Kidney (tissue), 14 donors: Measurements from ENCODE around the gene GREB1. TPM values are rescaled to one million over a fixed set of nuclear protein-coding genes. Genes with fewer than 3 reads are reported as not detected.

Experiments used
- DNase-seq, 5 donors: peaks; one replicate each; pipeline ENCODE4 v3.0.0-alpha.2; 2013 to 2020
- FAIRE-seq: peaks from 2 replicates; lab custom pipeline; 2012; peaks lifted over from hg19 to GRCh38; lab: Jason Lieb, UNC
- H3K27ac ChIP-seq, 2 donors: one replicate each; pipeline ENCODE4 v1.7.0; 2013; ENCODE audit warnings: low read depth in 2 of 2, low read length in 2 of 2, inconsistent platforms in 1 of 2
- H3K27me3 ChIP-seq: one replicate; pipeline ENCODE4 v1.7.1; 2013; ENCODE audit warnings: low read length, inconsistent platforms; ENCODE audit not compliant: control insufficient read depth, insufficient read depth
- H3K36me3 ChIP-seq, 3 donors: one replicate each; pipeline versions ENCODE4 v1.7.0 to v1.7.1; 2013; ENCODE audit warnings: low read length in 3 of 3, control low read depth in 1 of 3, inconsistent platforms in 1 of 3; ENCODE audit not compliant: insufficient read depth in 3 of 3, control insufficient read depth in 2 of 3
- H3K4me1 ChIP-seq, 3 donors: one replicate each; pipeline versions ENCODE4 v1.7.0 to v1.7.1; 2013; ENCODE audit warnings: low read length in 3 of 3, inconsistent platforms in 1 of 3, low read depth in 1 of 3; ENCODE audit not compliant: control insufficient read depth in 2 of 3, insufficient read depth in 2 of 3
- H3K4me3 ChIP-seq, 3 donors: one replicate each; pipeline versions ENCODE4 v1.7.0 to v1.8.1; 2013; ENCODE audit warnings: low read length in 3 of 3, control low read depth in 1 of 3, inconsistent platforms in 1 of 3
- H3K9ac ChIP-seq, 3 donors: one replicate each; pipeline versions ENCODE4 v1.7.0 to v1.7.1; 2013; ENCODE audit warnings: low read length in 3 of 3, control low read depth in 1 of 3, inconsistent platforms in 1 of 3
- H3K9me3 ChIP-seq, 3 donors: one replicate each; pipeline versions ENCODE4 v1.7.0 to v1.7.1; 2013; ENCODE audit warnings: low read length in 3 of 3, control low read depth in 1 of 3, inconsistent platforms in 1 of 3; ENCODE audit not compliant: control insufficient read depth in 2 of 3, insufficient read depth in 1 of 3
- CTCF ChIP-seq: IDR thresholded peaks from 3 replicates; pipeline ENCODE4 v1.5.1; 2012; ENCODE audit warnings: mild to moderate bottlenecking, moderate library complexity, borderline replicate concordance; ENCODE audit not compliant: insufficient read depth; ENCODE audit errors: extremely low read depth
- intact Hi-C: fragments of 100-400 bp; cut with DNase I; formaldehyde crosslinking; loops from one replicate; pipeline ENCODE4 v1.11.1; 2022
- polyA plus RNA-seq: library from polyadenylated mRNA; stranded (reverse); fragments of 350-450 nt; fragmentation: Illumina TruSeq; extraction: RNeasy Lipid Tissue Mini Kit (QIAGEN cat#74804); gene quantifications from one replicate; pipeline ENCODE4 v1.2.3, GENCODE V29; 2014; ENCODE audit warnings: low read depth, low replicate concordance; ENCODE audit not compliant: insufficient read depth
- total RNA-seq: library from RNA; stranded (reverse); fragmentation: NEBNext Ultra II Directional; extraction: Animal tissue kit (Norgen Biotek cat#: 25700); gene quantifications from one replicate; pipeline ENCODE4 v1.2.1, GENCODE V29; 2021
- donor health status: control.
- donor health status: control.
- donor health status: control.
- donor health status: control.
- donor health status: control.
- donor health status: DM: yes; HTN: yes; CAD: no.
- donor health status: Normal renal cell carcinoma (clear cell type).

Gene GREB1
- total and polyA plus RNA-seq, 2 donors from 2014 or later: 0.98 to 1.8 TPM

GRCh38 chr2:11491348-11491933 is 42.4 kb upstream of the GREB1 start:
- no peak for TF ChIP-seq CTCF
- no peak for FAIRE-seq
- H3K4me3 ChIP-seq: no peak overlapping the region
- H3K9ac ChIP-seq: no peak overlapping the region
- no peaks in the 10 kb centered on the region for H3K36me3 ChIP-seq
- H3K27me3 ChIP-seq: no peaks in the 10 kb centered on the region
- no peaks in the 10 kb centered on the region for H3K4me1 ChIP-seq
- peaks cover 0 to 2% (median 0%) of the 10 kb centered on the region in 3 donors for H3K9me3 ChIP-seq
- intact Hi-C loops: no loop called here
- DNase-seq: no peak
- no peak overlapping the region for H3K27ac ChIP-seq

- no peak overlapping the region for H3K27ac ChIP-seq
- no peaks in the 10 kb centered on the region for H3K4me1 ChIP-seq
- intact Hi-C loops: no loop called here
- no peaks in the 10 kb centered on the region for H3K27me3 ChIP-seq
- no peak overlapping the region for H3K9ac ChIP-seq
- TF ChIP-seq CTCF: no peak
- no peaks in the 10 kb centered on the region for H3K36me3 ChIP-seq
- FAIRE-seq (no peak), DNase-seq (no peak)
- no peak overlapping the region for H3K4me3 ChIP-seq
- peaks cover 0 to 2% (median 0%) of the 10 kb centered on the region in 3 donors for H3K9me3 ChIP-seq
These were observed 41.6 kb upstream of the GREB1 start for GRCh38 chr2:11492244-11492643.

- Histone ChIP-seq H3K27ac (no peak overlapping the region), H3K4me3 (no peak overlapping the region), H3K27me3 (no peaks in the 10 kb centered on the region), H3K36me3 (no peaks in the 10 kb centered on the region), H3K9me3 (peaks cover 0 to 2% (median 0%) of the 10 kb centered on the region in 3 donors), H3K9ac (no peak overlapping the region), H3K4me1 (no peaks in the 10 kb centered on the region)
- DNase-seq: no peak
- intact Hi-C loops: no loop called here
- FAIRE-seq: no peak
- TF ChIP-seq CTCF: no peak
These were observed 41.1 kb upstream of the GREB1 start for GRCh38 chr2:11492720-11493119.

- FAIRE-seq (no peak), DNase-seq (no peak)
- TF ChIP-seq CTCF: no peak
- H3K9me3 ChIP-seq: peaks cover 0 to 2% (median 0%) of the 10 kb centered on the region in 3 donors
- no peak overlapping the region for H3K4me3 ChIP-seq
- H3K9ac ChIP-seq: no peak overlapping the region
- H3K27ac ChIP-seq: no peak overlapping the region
- no peaks in the 10 kb centered on the region for H3K27me3 ChIP-seq
- intact Hi-C loops: no loop called here
- peaks cover 0 to 4% (median 0%) of the 10 kb centered on the region in 3 donors for H3K4me1 ChIP-seq
- H3K36me3 ChIP-seq: no peaks in the 10 kb centered on the region
These were observed 40.6 kb upstream of the GREB1 start for GRCh38 chr2:11493282-11493681.
